CD4-positive, alpha-beta T cell (primary cell): Measurements from ENCODE around the gene DAPK2. TPM values are rescaled to one million over a fixed set of nuclear protein-coding genes. Genes with fewer than 3 reads are reported as not detected.
A peak's percentile ranks its signal among the peaks of the same experiment; 100 is the strongest.

Experiments
- ATAC-seq: fragments of 200-7000 bp; cut with Tn5 transposase; one replicate; pipeline ENCODE4 v1.10.0; 2022; ENCODE audit warnings: mild to moderate bottlenecking; ENCODE audit not compliant: poor library complexity
- CTCF ChIA-PET: fragments of 350-600 bp; sonication (Branson Sonifier 250); formaldehyde crosslinking; loops from one replicate; lab custom pipeline; 2021; ENCODE audit warnings: antibody characterized with exemption, inconsistent platforms; lab: Charles Lee
- POLR2A ChIA-PET: fragments of 350-600 bp; sonication (Branson Sonifier 250); formaldehyde crosslinking; loops from one replicate; lab custom pipeline; 2021; ENCODE audit warnings: antibody characterized with exemption, inconsistent platforms; lab: Charles Lee
- DNase-seq, 14 experiments: peaks; one replicate each; pipeline ENCODE4 v3.0.0-alpha.2; 2013 to 2020; ENCODE audit warnings: mixed read lengths in 2 of 14
- H3K27ac ChIP-seq, 2 donors: one replicate each; pipeline versions ENCODE4 v1.5.1 to v1.7.0; 2013; ENCODE audit warnings: low read length in 2 of 2, low read depth in 1 of 2, mild to moderate bottlenecking in 1 of 2
- H3K27me3 ChIP-seq, 2 experiments: 1 replicate in 1 of 2; 2 replicates in 1 of 2; pipeline versions ENCODE4 v1.6.1 to v1.7.0; 2013; ENCODE audit warnings: low read length in 2 of 2, control low read depth in 1 of 2, mild to moderate bottlenecking in 1 of 2, moderate library complexity in 1 of 2; ENCODE audit not compliant: insufficient read depth in 2 of 2, control insufficient read depth in 1 of 2
- H3K36me3 ChIP-seq: one replicate; pipeline ENCODE4 v1.6.1; 2013; ENCODE audit warnings: low read length, control low read depth; ENCODE audit not compliant: insufficient read depth
- H3K4me1 ChIP-seq: one replicate; pipeline ENCODE4 v1.6.1; 2013; ENCODE audit warnings: low read length, control low read depth; ENCODE audit not compliant: insufficient read depth
- H3K4me3 ChIP-seq: one replicate; pipeline ENCODE4 v1.5.1; 2013; ENCODE audit warnings: mild to moderate bottlenecking, low read length, moderate library complexity
- H3K9me3 ChIP-seq, 2 experiments: 1 replicate in 1 of 2; 2 replicates in 1 of 2; pipeline versions ENCODE4 v1.6.1 to v1.7.0; 2013; ENCODE audit warnings: low read length in 2 of 2, mild to moderate bottlenecking in 2 of 2, control low read depth in 1 of 2, moderate library complexity in 1 of 2; ENCODE audit not compliant: control insufficient read depth in 1 of 2, insufficient read depth in 1 of 2
- H3K27ac Mint-ChIP-seq: one replicate; pipeline ENCODE4 v1.8.0; 2020; ENCODE audit warnings: mixed read lengths
- H3K27me3 Mint-ChIP-seq: one replicate; pipeline ENCODE4 v1.8.0; 2021; ENCODE audit warnings: mixed read lengths
- H3K36me3 Mint-ChIP-seq: one replicate; pipeline ENCODE4 v1.8.0; 2021; ENCODE audit warnings: low read depth, mixed read lengths
- H3K4me1 Mint-ChIP-seq: one replicate; pipeline ENCODE4 v1.8.0; 2021; ENCODE audit warnings: low read depth, mixed read lengths
- H3K4me3 Mint-ChIP-seq: one replicate; pipeline ENCODE4 v1.8.0; 2020; ENCODE audit warnings: mild to moderate bottlenecking, mixed read lengths
- H3K9me3 Mint-ChIP-seq: one replicate; pipeline ENCODE4 v1.8.0; 2020; ENCODE audit warnings: mixed read lengths
- intact Hi-C, 2 experiments: fragments of 100-400 bp; cut with DNase I in 1 of 2; cut with micrococcal nuclease in 1 of 2; formaldehyde crosslinking; loops; one replicate each; pipeline versions ENCODE4 v1.15.1 to v1.9.0; 2023 to 2025; cut with DNase I, micrococcal nuclease
- total RNA-seq, 174 experiments: library from RNA in 2 of 174; stranded (reverse) in 2 of 174; gene quantifications; one replicate each; pipeline ENCODE4 v1.2.3 and lab custom pipeline; 2021 to 2026
- TF ChIP-seq, protein P1 (sequence below): fragments of 200-600 bp; IDR thresholded peaks from one replicate; pipeline ENCODE4 v1.8.0; 2022; ENCODE audit warnings: antibody characterized with exemption, mild to moderate bottlenecking

DAPK2 gene
- total RNA-seq, 2 experiments from 2014 or later, result 1.3 to 1.6 TPM

DNA sequence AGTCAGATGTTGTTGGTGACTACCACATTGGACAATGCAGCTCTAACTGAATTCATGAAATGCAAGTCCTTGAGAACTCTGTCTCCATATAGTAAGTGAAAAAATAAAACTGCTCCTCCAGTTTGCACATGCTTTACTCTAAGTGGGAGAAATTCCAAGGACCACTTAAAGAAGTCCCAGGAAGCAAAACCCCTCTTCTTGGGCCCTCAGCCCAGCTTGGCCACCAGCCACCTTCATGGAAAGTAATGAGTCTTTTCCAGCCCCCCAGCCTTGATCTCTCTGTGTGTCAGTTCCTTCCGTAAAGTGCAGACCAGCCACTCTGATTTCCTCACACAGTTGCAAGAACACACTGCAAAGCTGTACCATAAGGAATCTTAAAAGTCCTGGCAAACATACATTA lies 34.5 kb downstream of the DAPK2 start:
- Mint-ChIP-seq H3K27me3 (no peaks in the 10 kb centered on the region), H3K27ac (peak overlapping the region; percentile 64), H3K36me3 (no peaks in the 10 kb centered on the region), H3K4me1 (peaks cover 41% of the 10 kb centered on the region), H3K4me3 (no peak overlapping the region), H3K9me3 (no peaks in the 10 kb centered on the region)
- Histone ChIP-seq H3K27ac (no peak overlapping the region), H3K9me3 (no peaks in the 10 kb centered on the region), H3K27me3 (no peaks in the 10 kb centered on the region), H3K4me1 (peaks cover 38% of the 10 kb centered on the region), H3K4me3 (no peak overlapping the region), H3K36me3 (no peaks in the 10 kb centered on the region)
- TF ChIP-seq, protein P1, sequence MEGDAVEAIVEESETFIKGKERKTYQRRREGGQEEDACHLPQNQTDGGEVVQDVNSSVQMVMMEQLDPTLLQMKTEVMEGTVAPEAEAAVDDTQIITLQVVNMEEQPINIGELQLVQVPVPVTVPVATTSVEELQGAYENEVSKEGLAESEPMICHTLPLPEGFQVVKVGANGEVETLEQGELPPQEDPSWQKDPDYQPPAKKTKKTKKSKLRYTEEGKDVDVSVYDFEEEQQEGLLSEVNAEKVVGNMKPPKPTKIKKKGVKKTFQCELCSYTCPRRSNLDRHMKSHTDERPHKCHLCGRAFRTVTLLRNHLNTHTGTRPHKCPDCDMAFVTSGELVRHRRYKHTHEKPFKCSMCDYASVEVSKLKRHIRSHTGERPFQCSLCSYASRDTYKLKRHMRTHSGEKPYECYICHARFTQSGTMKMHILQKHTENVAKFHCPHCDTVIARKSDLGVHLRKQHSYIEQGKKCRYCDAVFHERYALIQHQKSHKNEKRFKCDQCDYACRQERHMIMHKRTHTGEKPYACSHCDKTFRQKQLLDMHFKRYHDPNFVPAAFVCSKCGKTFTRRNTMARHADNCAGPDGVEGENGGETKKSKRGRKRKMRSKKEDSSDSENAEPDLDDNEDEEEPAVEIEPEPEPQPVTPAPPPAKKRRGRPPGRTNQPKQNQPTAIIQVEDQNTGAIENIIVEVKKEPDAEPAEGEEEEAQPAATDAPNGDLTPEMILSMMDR, result no peak
- ChIA-PET POLR2A (interaction anchor here (0.8 to 3.0 kb wide), 9 partner anchors 82 to 259 kb away, joined by 3 to 20 read pairs (median 6); partner anchors contain the start of genes CIAO2A and HERC1), CTCF (interaction anchor here (0.6 to 4.0 kb wide), 8 partner anchors 10 to 260 kb away, joined by 3 to 40 read pairs (median 8); partner anchors contain the start of gene DAPK2)
- DNase-seq (no peak), ATAC-seq (no peak)
- intact Hi-C loops, result loop anchor here (2.0 to 5.0 kb wide), 5 partner anchors 67 to 259 kb away; partner anchors contain the start of gene HERC1 (in 2 of the 2)

GRCh38 chr15:64010719-64011118 lies 35.6 kb downstream of the DAPK2 start:
- peak overlapping the region; percentile 93 for H3K27ac Mint-ChIP-seq
- Histone ChIP-seq H3K27ac (peak overlapping the region; percentile 64 to 72), H3K27me3 (no peaks in the 10 kb centered on the region), H3K4me1 (peaks cover 38% of the 10 kb centered on the region), H3K36me3 (no peaks in the 10 kb centered on the region), H3K4me3 (no peak overlapping the region), H3K9me3 (no peaks in the 10 kb centered on the region)
- H3K36me3 Mint-ChIP-seq, result no peaks in the 10 kb centered on the region
- ChIA-PET CTCF (interaction anchor here (0.6 to 4.0 kb wide), 26 partner anchors 9 to 264 kb away, joined by 3 to 40 read pairs (median 4); partner anchors contain the start of genes CIAO2A and DAPK2), POLR2A (interaction anchor here (0.5 to 3.0 kb wide), 23 partner anchors 34 to 346 kb away, joined by 3 to 20 read pairs (median 5); partner anchors contain the start of genes CIAO2A, DAPK2 and HERC1)
- peak; percentile 75 to 95 (median 83) for DNase-seq
- no peaks in the 10 kb centered on the region for H3K27me3 Mint-ChIP-seq
- TF ChIP-seq, protein P1, result peak; percentile 52
- ATAC-seq, result peak; percentile 93
- H3K4me1 Mint-ChIP-seq, result peaks cover 41% of the 10 kb centered on the region
- intact Hi-C loops, result loop anchor here (2.0 to 5.0 kb wide), 5 partner anchors 66 to 258 kb away; partner anchors contain the start of gene HERC1 (in 2 of the 2)
- H3K4me3 Mint-ChIP-seq, result peak overlapping the region; percentile 66
- H3K9me3 Mint-ChIP-seq, result no peaks in the 10 kb centered on the region

- H3K36me3 ChIP-seq, result no peaks in the 10 kb centered on the region
- peaks cover 38% of the 10 kb centered on the region for H3K4me1 Mint-ChIP-seq
- H3K4me3 ChIP-seq, result no peak overlapping the region
- no peaks in the 10 kb centered on the region for H3K27me3 Mint-ChIP-seq
- H3K27ac ChIP-seq, result peak overlapping the region; percentile 64 to 72
- no peaks in the 10 kb centered on the region for H3K9me3 ChIP-seq
- H3K36me3 Mint-ChIP-seq, result no peaks in the 10 kb centered on the region
- H3K4me1 ChIP-seq, result peaks cover 38% of the 10 kb centered on the region
- peak overlapping the region; percentile 1 for H3K4me3 Mint-ChIP-seq
- H3K9me3 Mint-ChIP-seq, result no peaks in the 10 kb centered on the region
- POLR2A ChIA-PET, result interaction anchor here (1.3 to 3.0 kb wide), 6 partner anchors 36 to 192 kb away, joined by 3 to 20 read pairs (median 8); partner anchors contain the start of genes DAPK2 and HERC1
- CTCF ChIA-PET, result interaction anchor here (0.5 to 4.0 kb wide), 12 partner anchors 9 to 313 kb away, joined by 3 to 40 read pairs (median 4); partner anchors contain the start of gene DAPK2
- TF ChIP-seq, protein P1, result no peak
- peak; percentile 28 for ATAC-seq
- DNase-seq, result peak in 13 of 14 experiments; percentile 13 to 61 (median 51)
- peak overlapping the region; percentile 93 for H3K27ac Mint-ChIP-seq
- no peaks in the 10 kb centered on the region for H3K27me3 ChIP-seq
- intact Hi-C loops, result loop anchor here (2.0 to 5.0 kb wide), 5 partner anchors 65 to 257 kb away; partner anchors contain the start of gene HERC1 (in 2 of the 2)
Observed at GRCh38 chr15:64009798-64010261, 36.5 kb downstream of the DAPK2 start.
